Omental fat pad (tissue), 4 donors: ENCODE data around the gene FYCO1. TPM values are rescaled to one million over a fixed set of nuclear protein-coding genes. Genes with fewer than 3 reads are reported as not detected.

Experiments
- ATAC-seq: fragments of 150-250 bp; one replicate; pipeline ENCODE4 v1.9.1; 2016; ENCODE audit warnings: mild to moderate bottlenecking, moderate library complexity; ENCODE audit not compliant: low FRiP score
- DNase-seq: peaks from one replicate; pipeline ENCODE4 v3.0.0-alpha.2; 2019; ENCODE audit warnings: low spot score
- CTCF ChIP-seq, 3 donors: fragments of 450-650 bp; IDR thresholded peaks; one replicate each; pipeline ENCODE4 v1.5.1; 2016 to 2017; ENCODE audit warnings: antibody characterized with exemption in 3 of 3, mild to moderate bottlenecking in 3 of 3, moderate library complexity in 2 of 3
- total RNA-seq, 4 donors: library from RNA; depleted of rRNA; stranded (reverse); fragments of >200 nt; gene quantifications; one replicate each; pipeline ENCODE4 v1.1.0, GENCODE V29; 2016

The FYCO1 gene
- total RNA-seq, 4 donors from 2014 or later: 44.7 to 51.4 (median 47.3) TPM

DNA sequence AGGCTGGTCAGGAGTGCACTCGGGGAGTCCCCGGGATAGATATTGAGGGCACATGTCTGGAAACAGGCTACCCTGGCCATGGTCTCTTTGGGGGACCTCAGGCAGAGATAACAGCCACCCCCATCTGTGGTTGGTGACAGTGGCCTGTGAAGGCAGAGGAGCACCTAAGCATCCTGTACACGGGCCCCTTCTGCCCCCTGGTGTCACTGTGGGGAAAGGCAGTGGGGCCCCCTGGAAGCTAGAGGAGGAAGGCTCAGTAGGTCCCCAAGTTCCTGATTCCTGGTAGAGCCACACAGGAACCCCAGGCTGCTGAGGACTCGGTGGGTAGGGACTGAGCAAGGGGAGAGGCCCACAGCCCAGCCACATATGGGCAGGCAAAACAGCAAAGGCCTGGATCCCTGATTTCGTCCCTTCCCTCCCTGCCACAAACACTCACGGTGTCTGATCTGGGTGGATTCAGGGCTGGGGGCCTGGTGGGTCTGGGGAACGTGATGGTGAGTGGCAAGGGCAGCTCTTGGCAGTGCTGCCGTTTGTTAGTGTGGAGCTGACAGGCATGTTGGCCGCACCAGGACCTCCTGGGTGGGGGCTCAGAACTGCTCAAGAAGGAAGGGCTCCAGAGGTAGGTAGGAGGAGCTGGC lies 66.5 kb downstream of the FYCO1 start:
- ATAC-seq (no peak), DNase-seq (no peak)
- no peak for TF ChIP-seq CTCF (IDR thresholded peaks at IDR 0.05)

GRCh38 chr3:45927881-45928280 lies 67.7 kb downstream of the FYCO1 start:
- no peak for TF ChIP-seq CTCF (IDR thresholded peaks at IDR 0.05)
- DNase-seq (no peak), ATAC-seq (no peak)

- no peak for DNase-seq
- TF ChIP-seq CTCF (IDR thresholded peaks at IDR 0.05): no peak
- no peak for ATAC-seq
Observed at GRCh38 chr3:45923755-45924154, 71.9 kb downstream of the FYCO1 start.

DNA sequence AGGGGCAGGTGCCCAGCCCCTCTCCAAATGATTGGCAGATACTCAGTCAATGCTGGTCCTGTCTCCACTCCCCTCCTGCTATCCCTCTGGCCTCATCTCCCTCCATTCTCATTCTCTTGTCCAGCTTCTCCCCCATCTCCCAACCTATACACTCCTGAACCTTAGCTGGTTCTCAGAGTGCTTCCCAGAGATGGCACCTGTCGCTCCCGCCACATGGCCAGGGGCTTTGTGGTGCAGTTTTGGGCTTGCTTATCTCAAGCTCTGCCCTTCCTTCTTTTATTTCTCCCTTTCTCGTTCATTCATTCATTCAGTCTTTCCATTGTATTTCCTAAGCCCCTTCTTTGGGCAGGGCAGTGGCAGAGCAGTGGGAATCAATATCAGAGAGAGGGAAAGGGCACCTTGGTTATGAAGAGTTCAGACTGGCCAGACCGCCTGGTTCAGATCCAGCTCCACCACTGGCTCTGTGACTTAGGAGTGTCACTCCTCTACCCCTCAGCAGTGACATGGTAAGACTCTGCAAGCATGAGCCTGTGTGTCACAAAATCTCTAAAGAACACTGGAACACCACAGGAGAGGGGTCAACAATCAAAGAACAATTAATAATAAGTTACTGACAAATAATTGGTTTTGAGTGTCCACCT lies 72.6 kb downstream of the FYCO1 start:
- no peak for DNase-seq
- no peak for ATAC-seq
- no peak for TF ChIP-seq CTCF (IDR thresholded peaks at IDR 0.05)

- DNase-seq (no peak), ATAC-seq (no peak)
- no peak for TF ChIP-seq CTCF (IDR thresholded peaks at IDR 0.05)
Observed at GRCh38 chr3:45922039-45922326, 73.6 kb downstream of the FYCO1 start.

DNA sequence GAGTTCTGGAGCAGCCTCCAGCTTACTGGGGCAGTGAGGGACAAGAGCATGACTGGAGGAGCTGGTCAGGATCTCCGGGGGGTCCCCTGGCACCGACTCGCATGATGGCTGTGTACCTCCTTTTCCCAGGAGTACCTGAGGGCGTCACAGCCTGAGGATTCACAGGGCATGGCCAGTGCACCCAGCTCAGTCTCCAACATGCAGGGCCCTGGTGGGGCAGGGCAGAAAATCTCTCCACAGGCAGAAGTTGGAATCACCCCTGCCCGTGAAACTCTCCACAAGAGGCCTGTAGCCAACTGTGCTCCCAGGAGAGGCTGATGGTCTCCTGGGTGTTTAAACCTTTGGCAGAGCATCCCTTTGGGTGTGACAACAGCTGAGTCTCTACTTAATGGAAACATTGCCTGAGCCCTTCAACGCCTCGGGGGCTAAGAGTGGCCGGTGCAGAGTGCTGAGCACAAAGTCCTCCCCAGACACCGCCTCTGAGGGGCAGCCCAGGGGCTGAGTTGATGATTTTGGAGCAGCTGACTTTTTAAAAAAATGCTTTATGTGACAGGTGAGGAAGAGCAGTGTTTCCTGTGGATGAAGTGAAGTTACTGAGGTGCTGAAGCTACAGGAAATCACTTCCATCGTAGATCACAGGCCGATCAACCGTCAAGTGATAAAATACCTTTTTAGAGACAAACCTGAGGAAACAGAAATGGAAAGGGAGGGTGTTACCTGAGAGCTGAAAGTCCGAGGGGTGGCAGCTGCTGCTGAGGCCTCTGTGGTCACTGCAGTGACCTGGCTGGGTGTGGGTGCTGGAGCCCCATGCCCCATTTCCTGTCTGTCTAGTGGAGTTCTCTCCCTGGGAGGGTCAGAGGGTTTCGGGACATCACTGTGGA lies 74.2 kb downstream of the FYCO1 start:
- TF ChIP-seq CTCF (IDR thresholded peaks at IDR 0.05): no peak
- ATAC-seq: no peak
- DNase-seq: no peak
